CD4-positive, alpha-beta T cell treated with Interleukin-1 beta for 1 hour (primary cell): Measurements from ENCODE around the gene NEURL1.
"Not testable (repeated sequence)": the region's sequence is repeated elsewhere in the genome, so short reads cannot be mapped to it uniquely, and the experiment has no call there.

ENCODE experiments used
- DNase-seq, 2 donors: peaks; one replicate each; pipeline ENCODE4 v3.0.0-alpha.2; 2020 to 2022

The NEURL1 gene

GRCh38 chr10:103627111-103627892 is 133.8 kb downstream of the NEURL1 start:
- no peak for DNase-seq

- DNase-seq: no peak
Measured at GRCh38 chr10:103627893-103628292, 134.4 kb downstream of the NEURL1 start.

- DNase-seq: no peak
Measured at GRCh38 chr10:103629581-103629980, 136.1 kb downstream of the NEURL1 start.

DNA sequence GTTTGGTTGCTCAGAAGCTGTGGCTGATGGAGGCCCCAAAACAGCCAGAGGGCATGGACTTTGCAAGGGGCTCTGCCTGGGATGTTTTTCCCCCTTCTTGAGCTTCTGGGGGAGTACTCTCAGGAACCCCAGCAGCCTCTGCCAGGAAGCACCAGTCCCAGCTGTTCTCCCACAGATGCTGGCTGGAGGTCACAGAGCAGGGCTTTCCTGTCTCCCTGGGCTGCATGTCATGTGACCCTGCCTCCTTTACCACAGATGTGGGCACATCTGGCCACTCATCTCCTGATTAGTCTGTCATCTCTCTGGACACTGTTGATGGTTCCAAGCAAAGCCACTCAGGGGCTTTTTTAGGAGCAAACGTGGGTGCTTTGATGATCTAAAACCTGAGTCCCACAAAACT is 136.7 kb downstream of the NEURL1 start:
- DNase-seq: no peak

DNA sequence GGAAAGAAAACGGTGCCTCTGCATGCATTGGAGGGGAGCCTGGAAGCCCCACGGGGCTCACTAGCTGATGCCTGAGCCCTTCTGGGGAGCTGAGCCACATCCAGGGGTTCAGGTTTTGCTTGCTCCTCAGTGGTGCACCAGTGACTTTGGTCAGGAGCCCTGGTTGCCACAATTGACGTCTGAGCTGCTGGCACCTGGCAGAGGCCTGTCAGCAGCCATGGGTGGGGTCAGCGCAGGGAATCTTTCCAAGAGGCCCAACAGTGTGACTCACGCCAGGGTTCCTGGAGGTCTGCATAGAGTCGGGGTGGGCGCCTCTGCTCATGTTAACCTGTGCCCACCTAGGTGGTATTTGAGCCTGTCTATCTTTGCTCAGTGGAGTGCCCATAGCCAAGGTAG is 138.7 kb downstream of the NEURL1 start:
- no peak for DNase-seq

DNA sequence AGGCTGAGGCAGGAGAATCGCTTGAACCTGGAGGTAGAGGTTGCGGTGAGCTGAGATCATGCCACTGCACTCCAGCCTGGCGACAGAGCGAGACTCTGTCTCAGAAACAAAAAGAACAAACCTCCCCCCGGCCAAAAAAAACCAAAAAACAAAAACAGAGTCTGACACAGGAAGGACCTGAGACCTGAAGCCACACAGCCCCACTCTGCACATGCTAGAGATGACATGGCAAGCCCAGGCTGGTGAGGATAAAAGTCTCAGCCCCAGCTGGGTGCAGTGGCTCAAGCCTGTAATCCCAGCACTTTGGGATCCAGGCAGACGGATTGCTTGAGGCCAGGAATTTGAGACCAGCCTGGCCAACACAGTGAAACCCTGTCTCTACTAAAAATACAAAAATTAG is 139.4 kb downstream of the NEURL1 start:
- DNase-seq: not testable (repeated sequence)

DNA sequence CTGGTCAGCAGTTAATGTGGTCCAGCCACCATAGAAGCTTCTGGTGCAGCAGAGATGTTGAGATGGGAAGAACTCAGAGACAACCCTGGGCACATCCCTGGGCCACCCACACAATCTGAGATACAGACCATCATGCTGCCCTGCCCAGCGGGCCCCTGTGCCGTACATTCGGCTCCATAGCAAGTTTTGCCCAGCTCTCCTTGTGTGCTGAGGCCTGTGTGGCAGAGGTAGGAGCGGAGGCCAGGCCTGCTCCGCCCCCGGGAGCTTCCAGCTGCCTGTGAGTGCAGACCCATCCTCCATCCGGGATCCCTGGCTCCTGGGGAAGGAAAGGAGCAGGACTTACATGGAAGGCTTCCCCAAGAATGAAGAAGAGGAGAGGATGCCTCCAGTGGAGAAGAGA is 140.3 kb downstream of the NEURL1 start:
- no peak for DNase-seq

GRCh38 chr10:103635580-103635979 is 142.1 kb downstream of the NEURL1 start:
- no peak for DNase-seq

- DNase-seq: no peak
Measured at GRCh38 chr10:103636492-103636891, 143.0 kb downstream of the NEURL1 start.

DNA sequence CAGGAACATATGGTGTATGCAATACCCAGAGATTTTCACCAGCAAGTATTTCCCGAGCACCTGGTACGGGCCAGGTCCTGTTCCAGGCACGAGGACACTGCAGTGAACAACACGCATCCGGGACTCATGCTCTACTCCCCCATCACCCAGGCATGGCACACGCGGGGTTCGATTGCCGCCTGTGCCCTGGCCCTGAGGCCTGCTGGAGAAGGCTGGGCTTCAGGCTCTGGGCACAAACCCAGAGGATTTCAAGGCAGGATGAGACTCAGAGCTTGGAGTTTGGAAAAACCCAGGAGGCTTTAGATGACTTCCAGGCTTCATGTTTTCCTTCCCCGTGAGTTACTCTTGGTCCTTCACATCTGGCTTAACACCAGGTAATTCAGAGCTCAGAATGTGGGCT is 143.5 kb downstream of the NEURL1 start:
- no peak for DNase-seq

GRCh38 chr10:103637927-103638557 is 144.5 kb downstream of the NEURL1 start:
- no peak for DNase-seq

- DNase-seq: no peak
Measured at GRCh38 chr10:103638948-103639347, 145.4 kb downstream of the NEURL1 start.

DNA sequence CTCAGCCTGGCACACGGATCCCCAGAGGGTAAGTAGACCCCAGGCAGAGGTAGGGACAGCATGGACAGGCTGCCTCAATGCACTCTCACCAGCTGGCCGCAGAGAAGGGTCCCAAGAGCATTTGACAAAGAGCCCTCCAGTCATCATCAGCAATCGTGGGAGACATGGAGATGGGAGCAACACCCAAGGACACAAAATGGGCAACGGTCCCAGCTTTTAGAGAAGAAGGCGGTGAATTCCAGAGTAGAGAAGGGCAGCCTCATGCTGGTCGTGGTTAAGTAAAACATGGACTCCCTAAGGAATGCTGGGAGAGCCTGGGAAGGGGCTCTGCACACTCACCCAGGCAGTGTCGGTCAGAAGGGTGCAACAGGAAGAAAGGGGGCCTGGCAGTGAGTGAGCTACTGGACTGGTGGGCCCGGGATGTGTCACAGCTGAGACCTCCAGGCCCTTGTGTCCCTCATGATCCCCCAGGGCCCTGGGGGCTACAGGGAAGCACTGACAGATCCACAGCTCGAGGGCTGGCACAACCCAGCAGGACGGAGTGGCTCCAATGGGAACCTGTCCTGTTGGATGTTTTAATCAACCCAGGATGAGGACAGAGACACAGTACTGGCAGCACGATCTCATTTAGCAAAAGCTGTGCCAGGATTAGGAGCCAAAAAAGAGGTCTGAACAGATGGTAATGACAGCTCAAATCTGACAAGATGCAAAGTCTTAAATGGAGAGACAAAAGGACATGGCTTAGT is 147.1 kb downstream of the NEURL1 start:
- DNase-seq: no peak

- DNase-seq: no peak
Measured at GRCh38 chr10:103641326-103641725, 147.8 kb downstream of the NEURL1 start.
